ENCODE measurements around the gene RAPH1. TPM values are rescaled to one million over a fixed set of nuclear protein-coding genes. Genes with fewer than 3 reads are reported as not detected.
A peak's percentile ranks its signal among the peaks of the same experiment; 100 is the strongest.
"Not testable (repeated sequence)": the region's sequence is repeated elsewhere in the genome, so short reads cannot be mapped to it uniquely, and the experiment has no call there.

RAPH1 gene
- total RNA-seq, 8 experiments from 2014 or later = 1.1 to 76.5 (median 11.1) TPM

- H3K27ac ChIP-seq; in situ Hi-C loops (cut with MboI; ENCODE audit: low pct_unique_long_range_greater_than_20kb in 2 of 9, low sequenced_read_pairs in 9 of 9, unreplicated experiment in 9 of 9); ATAC-seq (replicated peaks in 6 of 8); H3K4me3 ChIP-seq; H3K4me1 ChIP-seq (replicated peaks in 1 of 2): not testable (repeated sequence)
- 54 to 100% (median 88%) methylated on average over 1 to 3 of the region's 3 CpGs for WGBS, 10 experiments
Observed at GRCh38 chr2:203540598-203540997, 5.5 kb upstream of the RAPH1 start.

DNA sequence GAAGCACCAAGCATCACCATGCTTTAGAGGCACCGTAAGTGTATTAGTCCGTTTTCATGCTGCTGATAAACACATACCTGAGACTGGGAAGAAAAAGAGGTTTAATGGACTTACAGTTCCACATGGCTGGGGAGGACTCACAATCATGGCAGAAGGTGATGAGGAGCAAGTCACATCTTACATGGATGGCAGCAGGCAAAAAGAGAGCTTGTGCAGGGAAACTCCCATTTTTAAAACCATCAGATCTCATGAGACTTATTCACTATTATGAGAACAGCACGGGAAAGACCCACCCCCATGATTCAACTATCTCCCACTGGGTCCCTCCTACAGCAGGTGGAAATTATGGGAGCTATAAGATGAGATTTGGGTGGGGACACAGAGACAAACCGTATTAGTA lies 3.1 kb upstream of the RAPH1 start:
- 0 to 100% (median 91%) methylated on average over 1 to 4 of the region's 4 CpGs; no CpG with 5 or more reads in 2 of the 10 experiments for WGBS, 10 experiments
- H3K4me3 ChIP-seq; ATAC-seq (replicated peaks in 6 of 8); H3K4me1 ChIP-seq (replicated peaks in 1 of 2); in situ Hi-C loops (cut with MboI; ENCODE audit: low pct_unique_long_range_greater_than_20kb in 2 of 9, low sequenced_read_pairs in 9 of 9, unreplicated experiment in 9 of 9); H3K27ac ChIP-seq: not testable (repeated sequence)

DNA sequence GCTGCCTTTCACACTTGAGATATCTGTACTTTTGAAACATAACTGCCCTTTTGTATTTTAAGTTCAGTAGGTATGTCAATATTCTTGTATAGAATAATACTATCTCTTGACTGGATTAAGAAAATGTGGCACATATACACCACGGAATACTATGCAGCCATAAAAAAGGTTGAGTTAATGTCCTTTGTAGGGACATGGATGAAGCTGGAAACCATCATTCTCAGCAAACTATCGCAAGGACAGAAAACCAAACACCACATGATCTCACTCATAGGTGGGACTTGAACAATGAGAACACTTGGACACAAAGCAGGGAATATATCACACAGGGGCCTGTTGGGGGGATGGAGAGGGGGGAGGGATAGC lies 1.5 kb upstream of the RAPH1 start:
- ATAC-seq (replicated peaks in 6 of 8); H3K4me1 ChIP-seq (replicated peaks in 1 of 2); in situ Hi-C loops (cut with MboI; ENCODE audit: low pct_unique_long_range_greater_than_20kb in 2 of 9, low sequenced_read_pairs in 9 of 9, unreplicated experiment in 9 of 9); H3K27ac ChIP-seq; H3K4me3 ChIP-seq: not testable (repeated sequence)
- 58 to 100% (median 100%) methylated on average over 1 to 2 of the region's 2 CpGs; no CpG with 5 or more reads in 3 of the 10 experiments for WGBS, 10 experiments

DNA sequence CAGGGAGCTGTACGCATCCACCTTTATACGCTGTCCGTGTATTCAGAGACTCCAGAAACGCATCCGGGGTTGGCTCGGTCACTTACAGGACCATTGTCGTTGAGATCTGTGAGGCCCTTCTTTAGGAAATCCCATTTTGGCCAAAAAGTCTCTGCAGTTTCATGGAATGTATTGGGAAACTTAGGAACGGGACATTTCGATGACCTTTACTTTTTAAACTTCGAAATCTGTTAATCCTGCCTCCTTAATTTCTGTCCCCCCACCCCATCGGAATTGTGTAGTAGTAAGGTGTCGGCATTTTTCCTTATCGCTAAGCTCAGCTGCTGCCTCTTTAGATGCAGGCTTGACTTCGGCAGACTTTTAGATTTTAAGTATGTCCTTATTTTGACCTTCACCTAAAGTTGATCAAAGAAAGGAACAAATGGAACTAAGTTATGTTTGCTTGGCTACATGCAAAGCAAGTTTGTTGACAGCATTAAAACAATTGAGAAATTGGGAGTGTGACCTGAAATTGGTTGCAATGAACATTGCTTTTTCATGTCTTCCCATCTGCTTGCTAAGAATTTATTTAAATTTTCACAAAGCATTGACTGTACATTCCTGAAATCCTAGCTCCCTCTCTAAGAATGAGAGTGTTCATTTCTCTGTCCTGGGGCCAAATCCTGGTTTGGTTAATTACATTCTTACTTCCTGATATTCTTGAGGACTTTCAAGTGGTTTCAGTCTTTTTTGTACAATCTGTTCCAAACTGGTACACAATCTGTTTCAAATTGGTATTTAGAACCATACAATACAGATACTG lies 884 bp upstream of the RAPH1 start:
- in situ Hi-C loops (cut with MboI; ENCODE audit: low pct_unique_long_range_greater_than_20kb in 2 of 9, low sequenced_read_pairs in 9 of 9, unreplicated experiment in 9 of 9) = no loop called here
- H3K4me1 ChIP-seq (replicated peaks in 1 of 2) = peaks cover 3 to 6% of the 10 kb centered on the region in 2 donors
- H3K4me3 ChIP-seq = peak overlapping the region; percentile 61 to 89 (median 67)
- 0 to 60% (median 26%) methylated on average over 2 to 9 of the region's 14 CpGs; no CpG with 5 or more reads in 1 of the 10 experiments for WGBS, 10 experiments
- ATAC-seq (replicated peaks in 6 of 8) = no peak
- H3K27ac ChIP-seq = peak overlapping the region; percentile 84 to 86

- in situ Hi-C loops (cut with MboI; ENCODE audit: low pct_unique_long_range_greater_than_20kb in 2 of 9, low sequenced_read_pairs in 9 of 9, unreplicated experiment in 9 of 9) = no loop called here
- H3K4me1 ChIP-seq (replicated peaks in 1 of 2) = peaks cover 3 to 6% of the 10 kb centered on the region in 2 donors
Observed at GRCh38 chr2:203534621-203535077, 452 bp downstream of the RAPH1 start.

GRCh38 chr2:203533676-203534591 lies 1.2 kb downstream of the RAPH1 start:
- peaks cover 3 to 6% of the 10 kb centered on the region in 2 donors for H3K4me1 ChIP-seq (replicated peaks in 1 of 2)
- in situ Hi-C loops (cut with MboI; ENCODE audit: low pct_unique_long_range_greater_than_20kb in 2 of 9, low sequenced_read_pairs in 9 of 9, unreplicated experiment in 9 of 9) = no loop called here
- peak overlapping the region; percentile 61 to 89 (median 67) for H3K4me3 ChIP-seq
- H3K27ac ChIP-seq = no peak overlapping the region
- no peak for ATAC-seq (replicated peaks in 6 of 8)
- 0 to 10% (median 0%) methylated on average over 1 to 11 of the region's 24 CpGs; no CpG with 5 or more reads in 1 of the 10 experiments for WGBS, 10 experiments

More at GRCh38 chr2:203534621-203535077, 452 bp downstream of the RAPH1 start:
- Histone ChIP-seq H3K27ac (peak overlapping the region; percentile 84 to 86), H3K4me3 (peak overlapping the region; percentile 61 to 89 (median 67))
- ATAC-seq (replicated peaks in 6 of 8) = peak in 1 of 8 experiments; percentile 59
- 0% methylated on average over 4 of the region's 37 CpGs; no CpG with 5 or more reads in 8 of the 10 experiments for WGBS, 10 experiments

DNA sequence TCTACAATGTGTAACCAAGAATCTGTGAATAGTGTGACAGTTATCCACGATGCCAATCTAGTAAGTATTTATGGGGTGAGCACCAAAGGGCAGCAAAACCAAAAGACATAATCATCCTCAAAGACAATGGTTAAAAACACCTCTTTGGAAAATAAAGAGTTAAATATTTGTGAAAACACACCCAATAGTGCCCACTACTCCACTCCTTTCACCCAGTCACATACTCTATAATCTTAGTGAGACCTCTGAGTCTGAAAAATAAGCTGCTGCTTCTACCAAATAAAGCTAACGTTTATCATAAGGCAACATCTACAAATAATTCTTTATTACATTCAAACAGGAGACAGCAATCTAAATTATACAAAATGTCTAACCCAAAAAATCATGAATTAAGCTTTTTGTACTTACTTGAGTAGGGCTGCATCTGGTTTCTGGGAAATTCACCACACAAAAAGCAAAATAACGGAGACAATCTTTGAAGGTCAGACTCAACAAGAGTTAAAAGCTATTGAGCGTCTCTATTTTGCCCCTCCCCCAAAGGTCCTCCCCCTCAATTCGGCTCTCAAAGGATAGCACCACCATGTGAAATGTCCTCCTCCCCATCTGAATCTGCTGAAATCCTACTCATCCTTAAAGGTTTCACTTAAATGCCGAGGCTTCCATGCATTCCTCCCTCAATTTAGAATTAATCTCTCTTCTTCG lies 2.0 kb downstream of the RAPH1 start:
- Histone ChIP-seq H3K4me1 (replicated peaks in 1 of 2) (peaks cover 3 to 6% of the 10 kb centered on the region in 2 donors), H3K27ac (no peak overlapping the region), H3K4me3 (peak overlapping the region; percentile 61 to 89 (median 67))
- no peak for ATAC-seq (replicated peaks in 6 of 8)
- in situ Hi-C loops (cut with MboI; ENCODE audit: low pct_unique_long_range_greater_than_20kb in 2 of 9, low sequenced_read_pairs in 9 of 9, unreplicated experiment in 9 of 9) = no loop called here
- 0 to 40% (median 15%) methylated on average over 1 to 7 of the region's 7 CpGs; no CpG with 5 or more reads in 1 of the 10 experiments for WGBS, 10 experiments

- Histone ChIP-seq H3K27ac (no peak overlapping the region), H3K4me1 (replicated peaks in 1 of 2) (peaks cover 1 to 4% of the 10 kb centered on the region in 2 donors), H3K4me3 (no peak overlapping the region)
- 83 to 100% (median 95%) methylated on average over 1 to 3 of the region's 3 CpGs for WGBS, 10 experiments
- in situ Hi-C loops (cut with MboI; ENCODE audit: low pct_unique_long_range_greater_than_20kb in 2 of 9, low sequenced_read_pairs in 9 of 9, unreplicated experiment in 9 of 9) = no loop called here
- no peak for ATAC-seq (replicated peaks in 6 of 8)
Observed at GRCh38 chr2:203527719-203528118, 7.4 kb downstream of the RAPH1 start.

- in situ Hi-C loops (cut with MboI; ENCODE audit: low pct_unique_long_range_greater_than_20kb in 2 of 9, low sequenced_read_pairs in 9 of 9, unreplicated experiment in 9 of 9); ATAC-seq (replicated peaks in 6 of 8); H3K27ac ChIP-seq; H3K4me3 ChIP-seq; H3K4me1 ChIP-seq (replicated peaks in 1 of 2): not testable (repeated sequence)
- 83 to 100% (median 100%) methylated on average over 1 to 6 of the region's 9 CpGs; no CpG with 5 or more reads in 1 of the 10 experiments for WGBS, 10 experiments
Observed at GRCh38 chr2:203513268-203513667, 21.8 kb downstream of the RAPH1 start.

DNA sequence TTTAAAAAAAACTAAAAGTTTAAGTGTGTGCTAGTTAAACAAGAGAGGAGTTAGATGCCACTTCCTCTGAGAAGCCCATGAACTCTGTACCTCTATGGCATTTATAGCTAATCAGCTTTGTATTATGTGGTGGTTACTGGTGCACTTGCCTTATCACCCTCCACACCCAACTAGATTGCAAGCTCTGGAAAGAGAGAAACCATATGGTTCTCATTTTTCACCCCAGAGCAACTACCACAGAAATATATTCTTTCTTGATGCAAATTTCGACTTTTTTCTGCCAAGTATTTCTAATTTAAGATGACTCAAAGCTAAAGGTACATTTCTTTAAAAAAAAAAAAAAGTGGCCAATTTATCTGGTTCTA lies 24.2 kb downstream of the RAPH1 start:
- H3K4me1 ChIP-seq (replicated peaks in 1 of 2) = no peaks in the 10 kb centered on the region
- WGBS, 10 experiments = 0 to 100% (median 86%) methylated on average over 1 of the region's 1 CpG; no CpG with 5 or more reads in 1 of the 10 experiments
- H3K4me3 ChIP-seq = no peak overlapping the region
- in situ Hi-C loops (cut with MboI; ENCODE audit: low pct_unique_long_range_greater_than_20kb in 2 of 9, low sequenced_read_pairs in 9 of 9, unreplicated experiment in 9 of 9) = no loop called here
- H3K27ac ChIP-seq = no peak overlapping the region
- ATAC-seq (replicated peaks in 6 of 8) = peak in 1 of 8 experiments; percentile 16

- Histone ChIP-seq H3K4me1 (replicated peaks in 1 of 2) (no peaks in the 10 kb centered on the region), H3K4me3 (no peak overlapping the region), H3K27ac (no peak overlapping the region)
- WGBS, 10 experiments = 80 to 100% (median 95%) methylated on average over 1 to 2 of the region's 2 CpGs; no CpG with 5 or more reads in 1 of the 10 experiments
- ATAC-seq (replicated peaks in 6 of 8) = no peak
- in situ Hi-C loops (cut with MboI; ENCODE audit: low pct_unique_long_range_greater_than_20kb in 2 of 9, low sequenced_read_pairs in 9 of 9, unreplicated experiment in 9 of 9) = no loop called here
Observed at GRCh38 chr2:203510256-203510940, 24.7 kb downstream of the RAPH1 start.

DNA sequence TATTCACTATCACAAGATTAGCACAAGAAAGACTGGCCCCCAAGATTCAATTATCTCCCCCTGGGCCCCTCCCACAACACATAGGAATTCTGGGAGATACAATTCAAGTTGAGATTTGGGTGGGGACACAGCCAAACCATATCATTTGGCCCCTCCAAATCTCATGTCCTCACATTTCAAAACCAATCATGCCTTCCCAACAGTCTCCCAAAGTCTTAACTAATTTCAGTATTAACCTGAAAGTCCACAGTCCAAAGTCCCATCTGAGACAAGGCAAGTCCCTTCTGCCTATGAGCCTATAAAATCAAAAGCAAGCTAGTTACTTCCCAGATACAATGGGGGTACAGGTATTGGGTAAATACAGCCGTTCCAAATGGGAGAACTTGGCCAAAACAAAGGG lies 31.6 kb downstream of the RAPH1 start:
- H3K27ac ChIP-seq; ATAC-seq (replicated peaks in 6 of 8); H3K4me3 ChIP-seq; H3K4me1 ChIP-seq (replicated peaks in 1 of 2); in situ Hi-C loops (cut with MboI; ENCODE audit: low pct_unique_long_range_greater_than_20kb in 2 of 9, low sequenced_read_pairs in 9 of 9, unreplicated experiment in 9 of 9): not testable (repeated sequence)
- 100% methylated on average over 1 of the region's 1 CpG; no CpG with 5 or more reads in 7 of the 10 experiments for WGBS, 10 experiments

All from motor neuron (in vitro differentiated cells).